GM21447 (cell line): Measurements from ENCODE around the gene CPA5.
"Not testable (repeated sequence)": the region's sequence is repeated elsewhere in the genome, so short reads cannot be mapped to it uniquely, and the experiment has no call there.

Experiments used
- ATAC-seq: cut with Tn5 transposase; IDR thresholded peaks from one replicate; pipeline ENCODE4 v1.9.1; 2021; ENCODE audit not compliant: unreplicated experiment

CPA5 gene

GRCh38 chr7:130374507-130374906 is 29.9 kb downstream of the CPA5 start:
- no peak for ATAC-seq

- not testable (repeated sequence) for ATAC-seq
These were observed 31.8 kb downstream of the CPA5 start for GRCh38 chr7:130376461-130376860.

GRCh38 chr7:130377178-130377577 is 32.6 kb downstream of the CPA5 start:
- ATAC-seq = no peak

GRCh38 chr7:130379019-130379418 is 34.4 kb downstream of the CPA5 start:
- ATAC-seq = no peak

GRCh38 chr7:130379532-130379920 is 34.9 kb downstream of the CPA5 start:
- ATAC-seq = no peak

GRCh38 chr7:130379921-130380860 is 35.6 kb downstream of the CPA5 start, which contains the start of gene CPA1:
CPA1 (plus strand) TSS chr7:130380494; CDS start chr7:130380521, 27 bp downstream.
- ATAC-seq = no peak

- ATAC-seq = no peak
These were observed 36.3 kb downstream of the CPA5 start for GRCh38 chr7:130380861-130381455.

- no peak for ATAC-seq
These were observed 37.1 kb downstream of the CPA5 start for GRCh38 chr7:130381468-130382312.

- no peak for ATAC-seq
These were observed 38.8 kb downstream of the CPA5 start for GRCh38 chr7:130383187-130383980.

- ATAC-seq = no peak
These were observed 39.8 kb downstream of the CPA5 start for GRCh38 chr7:130384371-130384801.

- no peak for ATAC-seq
These were observed 40.4 kb downstream of the CPA5 start for GRCh38 chr7:130384841-130385599.

GRCh38 chr7:130385600-130386066 is 41.0 kb downstream of the CPA5 start:
- no peak for ATAC-seq

- no peak for ATAC-seq
These were observed 42.3 kb downstream of the CPA5 start for GRCh38 chr7:130386876-130387275.

GRCh38 chr7:130387306-130387627 is 42.7 kb downstream of the CPA5 start:
- ATAC-seq = no peak

- ATAC-seq = no peak
These were observed 43.2 kb downstream of the CPA5 start for GRCh38 chr7:130387628-130388403.

GRCh38 chr7:130388671-130389070 is 44.1 kb downstream of the CPA5 start:
- ATAC-seq = no peak

- no peak for ATAC-seq
These were observed 45.9 kb downstream of the CPA5 start for GRCh38 chr7:130390486-130390885.

GRCh38 chr7:130393101-130393561 is 48.5 kb downstream of the CPA5 start:
- no peak for ATAC-seq
